Stimulated activated CD8-positive, alpha-beta memory T cell treated with anti-CD3 and anti-CD28 coated beads, Interleukin-2, amount 100 ng/mL, for 1 hour (primary cell): ENCODE measurements around the gene EEPD1.
"Not testable (repeated sequence)": the region's sequence is repeated elsewhere in the genome, so short reads cannot be mapped to it uniquely, and the experiment has no call there.

Source experiments
- DNase-seq, 2 donors: peaks; one replicate each; pipeline ENCODE4 v3.0.0-alpha.2; 2020; ENCODE audit warnings: low read depth in 2 of 2

EEPD1 gene

DNA sequence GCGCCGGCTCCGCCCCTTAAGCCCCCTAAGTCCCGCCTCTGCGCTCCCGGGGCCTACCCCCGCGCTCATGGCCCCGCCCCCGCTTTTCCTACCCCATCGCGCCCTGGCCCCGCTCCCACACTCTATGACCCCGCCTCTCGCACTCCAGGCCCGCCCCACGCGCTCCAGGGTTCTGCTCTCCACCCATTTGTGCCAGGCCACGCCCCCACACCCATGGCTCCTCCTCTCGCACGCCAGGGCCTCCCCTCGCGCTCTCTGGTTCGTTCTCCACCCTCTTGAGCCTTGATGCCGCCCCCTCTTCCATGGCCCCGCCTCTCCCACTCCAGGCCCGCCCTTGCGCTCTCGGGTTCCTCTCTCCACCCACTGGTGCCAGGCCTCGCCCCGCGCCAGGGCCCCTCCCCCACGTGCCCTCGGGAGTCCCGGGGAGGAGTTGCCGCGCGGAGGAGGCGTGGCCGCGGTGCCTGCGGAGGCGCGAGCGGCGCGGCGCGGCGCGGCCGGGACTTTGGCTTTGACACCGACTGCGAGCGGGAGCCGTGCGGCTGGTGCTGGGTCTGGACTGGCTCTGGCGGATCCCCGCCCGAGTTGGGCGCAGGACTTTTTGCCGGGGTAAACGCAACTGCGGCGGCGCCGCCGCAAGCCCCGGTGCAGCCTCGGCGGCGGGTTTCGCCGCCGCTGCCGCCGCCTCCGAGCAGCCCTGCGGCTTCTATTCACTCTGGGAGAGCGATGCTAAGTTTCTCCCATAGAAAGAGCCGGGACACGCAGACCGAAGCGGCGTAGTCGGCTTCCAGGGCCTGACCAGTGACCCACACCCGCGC is at the start of gene EEPD1:
Gene EEPD1 (plus strand): TSS at position 499 of the 815 bp plus-strand sequence. CDS start 1,071 bp downstream, outside the sequence.
- peak; percentile 99 for DNase-seq

GRCh38 chr7:36103837-36104561 is 49.1 kb upstream of the EEPD1 start:
- no peak for DNase-seq

- DNase-seq = not testable (repeated sequence)
Observed at GRCh38 chr7:36106972-36107908, 45.8 kb upstream of the EEPD1 start.

DNA sequence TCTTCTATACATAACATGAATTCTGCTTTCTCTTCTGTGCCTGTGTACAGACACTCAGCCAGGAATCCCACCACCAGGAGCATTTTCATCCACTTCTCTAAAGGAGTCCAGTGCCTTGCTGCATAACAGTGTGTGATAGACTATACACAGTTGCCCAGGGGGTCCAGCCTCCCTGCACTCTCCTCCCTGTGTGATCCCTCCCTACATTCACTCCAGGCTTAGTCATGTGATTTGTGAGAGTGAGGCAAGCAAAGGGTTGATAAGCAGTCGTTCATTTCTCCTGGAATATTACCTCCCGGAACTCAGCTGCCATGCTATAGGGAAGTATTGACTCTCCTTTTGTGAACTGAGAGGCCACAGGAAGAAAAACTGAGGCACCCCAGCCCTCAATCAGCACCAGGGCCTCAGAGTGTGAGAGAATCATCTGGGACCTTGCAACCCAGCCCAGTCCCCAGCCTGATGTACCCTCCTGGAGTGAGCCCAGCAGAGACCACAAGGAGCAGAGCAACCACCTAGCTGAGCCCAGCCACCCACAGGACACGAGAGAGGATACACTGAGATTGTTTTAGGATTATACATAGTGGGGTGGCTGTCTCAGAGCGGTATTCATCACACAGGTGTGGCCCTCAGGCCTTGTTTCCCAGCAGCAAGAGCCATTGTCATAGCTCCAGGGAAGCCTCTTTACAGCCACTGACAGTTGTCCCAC is 45.0 kb upstream of the EEPD1 start:
- no peak for DNase-seq

DNA sequence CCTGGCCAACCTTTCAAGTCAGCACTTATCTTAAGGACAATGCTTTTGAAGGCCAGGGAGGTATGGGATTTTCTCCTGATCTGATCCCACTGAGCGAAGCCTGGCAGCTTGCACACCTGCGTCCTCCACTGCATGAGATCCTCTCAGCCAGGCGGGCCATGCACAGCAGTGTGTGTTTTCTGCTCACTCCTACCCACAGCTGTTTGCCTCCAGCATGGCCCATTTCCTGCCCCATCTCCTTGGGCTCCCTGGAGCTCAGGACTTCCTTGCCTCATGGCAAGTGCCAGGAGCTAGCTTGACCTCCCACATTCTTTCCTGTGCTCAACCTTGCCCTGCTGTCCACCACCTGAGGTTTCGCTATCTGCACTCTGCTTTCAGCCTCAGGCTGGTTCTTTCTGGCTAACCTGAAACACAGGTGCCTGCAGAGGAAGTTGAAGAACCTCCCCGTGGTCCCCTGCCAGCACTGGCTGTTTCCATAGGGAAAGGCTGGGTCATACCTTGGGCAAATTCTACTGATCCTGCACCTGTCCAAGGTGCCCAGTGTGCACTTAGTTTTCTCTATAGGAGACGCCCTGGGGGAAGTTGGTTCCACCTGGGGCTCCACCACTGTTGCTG is 43.9 kb upstream of the EEPD1 start:
- no peak for DNase-seq

GRCh38 chr7:36110584-36110983 is 42.5 kb upstream of the EEPD1 start:
- DNase-seq = no peak

- no peak for DNase-seq
Observed at GRCh38 chr7:36112969-36113368, 40.1 kb upstream of the EEPD1 start.

- DNase-seq = no peak
Observed at GRCh38 chr7:36114355-36114754, 38.7 kb upstream of the EEPD1 start.

DNA sequence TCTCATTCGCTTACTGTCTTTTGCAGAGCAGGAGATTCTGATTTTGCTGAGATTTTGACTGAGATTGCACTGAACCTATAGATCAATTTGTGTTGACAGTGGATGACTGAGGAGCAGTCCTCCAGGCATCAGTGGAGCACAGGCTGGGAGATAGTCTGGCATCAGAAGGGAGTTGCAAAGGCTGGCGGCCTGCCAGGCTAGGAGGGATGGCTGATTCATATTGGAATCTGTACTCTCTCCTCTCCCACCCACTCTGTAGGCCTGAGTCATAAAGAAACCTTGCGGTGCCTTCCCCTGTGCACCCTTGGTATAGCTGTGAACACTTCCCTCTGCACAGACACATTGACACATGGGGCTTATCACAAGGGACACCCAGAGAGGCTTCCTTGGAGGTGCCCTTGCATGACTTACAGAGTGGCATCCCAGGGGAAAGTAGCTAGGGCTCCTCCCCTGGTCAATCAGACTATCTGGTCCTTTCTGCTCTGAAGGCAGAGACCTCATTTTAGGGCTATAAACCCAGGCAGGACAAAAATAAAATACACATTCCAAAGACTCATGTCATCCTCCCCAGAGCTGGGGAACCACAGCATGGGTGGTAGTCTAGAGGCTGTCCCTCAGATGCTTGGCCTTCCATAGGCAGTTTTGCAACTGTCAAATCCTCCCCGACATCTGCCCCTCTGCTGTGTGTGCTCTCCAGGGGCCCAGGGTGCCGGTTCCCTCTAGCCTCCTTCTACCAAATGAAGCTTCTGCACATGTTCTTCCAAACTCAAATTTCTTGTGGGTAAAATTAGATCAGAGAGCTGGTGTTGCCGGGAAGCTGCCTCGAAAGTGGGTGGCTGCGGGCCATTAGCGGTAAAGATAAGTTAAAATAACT is 37.4 kb upstream of the EEPD1 start:
- DNase-seq = peak in 1 of 2 donors; percentile 4

GRCh38 chr7:36116347-36117202 is 36.5 kb upstream of the EEPD1 start:
- no peak for DNase-seq

- DNase-seq = no peak
Observed at GRCh38 chr7:36117203-36117840, 35.7 kb upstream of the EEPD1 start.

GRCh38 chr7:36118344-36118743 is 34.7 kb upstream of the EEPD1 start:
- DNase-seq = no peak

GRCh38 chr7:36119005-36119706 is 33.9 kb upstream of the EEPD1 start:
- DNase-seq = no peak

DNA sequence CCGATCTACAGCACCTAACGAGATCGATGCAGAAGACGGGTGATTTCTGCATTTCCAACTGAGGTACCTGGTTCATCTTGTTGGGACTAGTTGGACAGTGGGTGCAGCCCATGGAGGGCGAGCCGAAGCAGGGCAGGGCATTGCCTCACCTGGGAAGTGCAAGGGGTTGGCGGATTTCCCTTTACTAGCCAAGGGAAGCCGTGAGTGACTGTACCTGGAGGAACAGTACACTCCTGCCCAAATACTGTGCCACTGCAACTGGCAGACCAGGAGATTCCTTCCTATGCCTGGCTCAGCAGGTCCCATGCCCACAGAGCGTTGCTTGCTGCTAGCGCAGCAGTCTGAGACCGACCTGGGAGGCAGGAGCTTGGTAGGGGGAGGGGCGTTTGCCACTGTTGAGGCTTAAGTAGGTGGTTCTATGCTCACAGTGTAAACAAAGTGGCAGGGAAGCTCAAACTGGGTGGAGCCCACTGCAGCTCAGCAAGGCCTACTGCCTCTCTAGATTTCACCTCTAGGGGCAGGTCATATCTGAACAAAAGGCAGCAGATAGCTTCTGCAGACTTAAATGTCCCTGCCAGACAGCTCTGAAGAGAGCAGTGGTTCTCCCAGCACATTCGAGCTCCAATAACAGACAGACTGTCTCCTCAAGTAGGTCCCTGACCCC is 32.9 kb upstream of the EEPD1 start:
- DNase-seq = not testable (repeated sequence)

GRCh38 chr7:36125630-36126029 is 27.4 kb upstream of the EEPD1 start:
- DNase-seq = not testable (repeated sequence)

DNA sequence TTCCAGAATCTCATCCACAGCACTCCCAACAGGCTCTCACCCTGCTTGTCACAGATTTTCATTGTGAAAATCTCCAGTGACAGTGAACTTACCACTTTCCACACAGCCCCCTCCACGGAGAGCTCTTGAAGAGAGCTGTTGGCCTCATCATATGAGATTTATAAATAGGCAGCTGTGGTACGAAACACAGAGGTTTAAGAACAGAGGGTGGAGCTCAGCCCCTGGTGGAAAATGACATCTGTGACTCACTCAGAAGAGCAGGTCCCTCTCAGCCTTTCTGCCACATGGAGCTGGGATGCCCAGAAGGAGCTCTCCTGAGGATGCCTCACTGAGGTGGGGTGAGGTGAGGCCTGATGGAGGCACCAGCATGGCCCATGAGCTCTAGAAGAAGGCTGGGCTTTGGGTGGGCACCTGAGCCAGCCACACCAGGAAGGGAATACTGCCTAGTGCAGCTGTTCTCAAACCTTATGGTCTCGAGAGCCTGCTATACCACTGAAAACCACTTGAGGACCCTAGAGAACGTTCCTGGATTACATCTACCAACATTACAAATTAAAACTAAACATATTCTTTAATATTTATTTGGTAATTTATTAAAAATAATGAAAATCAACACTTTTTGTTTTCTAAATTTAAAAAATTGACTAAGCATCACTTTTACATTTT is 25.8 kb upstream of the EEPD1 start:
- DNase-seq = no peak
